HG02943 (cell line): Measurements from ENCODE around the gene LRPAP1.

Source experiments
- ATAC-seq: cut with Tn5 transposase; IDR thresholded peaks from one replicate; pipeline ENCODE4 v1.9.1; 2021; ENCODE audit warnings: mild to moderate bottlenecking, low read depth, moderate library complexity; ENCODE audit not compliant: unreplicated experiment

The LRPAP1 gene

DNA sequence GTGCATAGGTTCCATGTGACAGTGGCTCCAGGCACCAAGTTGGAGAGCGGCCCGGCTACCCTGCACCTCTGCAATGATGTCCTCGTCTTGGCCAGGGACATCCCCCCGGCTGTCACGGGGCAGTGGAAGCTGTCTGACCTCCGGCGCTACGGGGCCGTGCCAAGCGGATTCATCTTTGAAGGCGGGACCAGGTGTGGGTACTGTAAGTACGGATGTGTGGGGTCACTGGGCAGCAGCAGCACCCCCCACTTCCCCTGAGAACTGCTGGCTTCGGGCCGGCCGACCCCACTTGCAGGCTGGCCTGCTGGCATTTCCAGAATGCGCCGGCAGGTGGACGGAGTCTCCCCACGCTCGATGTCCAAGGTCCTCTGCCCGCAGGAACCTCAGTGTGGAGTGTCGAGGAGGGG, 55.9 kb downstream of the LRPAP1 start:
- no peak for ATAC-seq

DNA sequence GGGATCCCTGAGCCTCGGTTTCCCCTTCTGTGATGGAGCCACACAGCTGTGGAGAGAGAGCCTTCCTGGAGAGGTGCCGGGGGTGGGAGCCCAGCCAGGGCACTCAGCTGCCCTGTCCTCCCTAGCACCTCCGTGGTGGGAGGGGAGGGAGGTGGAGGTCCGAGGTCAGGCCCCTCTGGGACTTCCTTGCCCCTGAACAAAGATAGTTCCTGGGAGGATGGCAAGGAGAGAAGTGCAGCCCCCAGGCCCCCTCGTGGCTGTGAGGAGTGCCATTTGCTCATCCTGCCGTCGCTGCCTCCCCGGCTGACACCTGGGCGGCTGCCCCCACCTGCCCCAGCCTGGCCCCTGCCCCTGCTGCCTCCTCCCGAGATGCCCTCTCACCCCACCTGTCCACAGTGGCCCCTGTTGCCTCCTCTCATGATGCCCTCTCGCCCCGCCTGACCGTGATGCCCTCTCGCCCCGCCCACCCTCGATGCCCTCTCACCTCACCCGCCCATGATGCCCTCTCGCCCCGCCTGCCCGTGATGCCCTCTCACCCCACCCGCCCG, 56.4 kb downstream of the LRPAP1 start:
- no peak for ATAC-seq

DNA sequence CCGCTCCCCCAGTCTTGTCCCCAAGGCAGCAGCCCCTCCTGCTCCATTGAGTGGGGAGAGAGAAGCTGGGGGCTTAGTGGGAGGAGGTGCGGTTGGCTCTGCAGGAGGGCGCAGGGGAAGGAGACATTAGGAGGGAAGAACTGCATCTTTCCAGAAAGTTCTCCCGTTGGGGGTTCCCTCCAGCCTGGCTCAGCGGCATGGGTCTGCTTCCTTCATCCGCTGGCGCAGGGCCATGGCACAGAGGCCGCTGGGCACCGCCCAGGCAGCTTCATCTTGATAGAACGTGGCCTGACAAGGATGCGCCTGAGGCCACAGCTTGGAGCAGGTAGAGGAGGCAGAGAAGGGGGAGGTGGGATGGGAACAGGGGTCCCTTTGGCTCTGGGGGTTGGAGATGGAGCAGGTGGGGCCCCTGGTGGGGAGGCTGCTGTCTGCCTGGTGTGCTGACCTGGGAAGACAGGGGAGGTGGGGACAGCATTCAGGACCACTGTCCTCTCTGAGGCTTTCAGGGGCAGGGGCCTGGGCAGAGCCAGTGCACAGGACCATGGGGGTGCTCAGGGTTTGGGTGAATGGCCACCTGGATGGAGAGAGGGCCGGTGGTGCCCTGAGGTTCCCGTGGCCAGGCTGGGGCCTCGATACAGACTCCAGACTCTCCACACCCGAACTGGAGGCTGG, 57.0 kb downstream of the LRPAP1 start:
- no peak for ATAC-seq

DNA sequence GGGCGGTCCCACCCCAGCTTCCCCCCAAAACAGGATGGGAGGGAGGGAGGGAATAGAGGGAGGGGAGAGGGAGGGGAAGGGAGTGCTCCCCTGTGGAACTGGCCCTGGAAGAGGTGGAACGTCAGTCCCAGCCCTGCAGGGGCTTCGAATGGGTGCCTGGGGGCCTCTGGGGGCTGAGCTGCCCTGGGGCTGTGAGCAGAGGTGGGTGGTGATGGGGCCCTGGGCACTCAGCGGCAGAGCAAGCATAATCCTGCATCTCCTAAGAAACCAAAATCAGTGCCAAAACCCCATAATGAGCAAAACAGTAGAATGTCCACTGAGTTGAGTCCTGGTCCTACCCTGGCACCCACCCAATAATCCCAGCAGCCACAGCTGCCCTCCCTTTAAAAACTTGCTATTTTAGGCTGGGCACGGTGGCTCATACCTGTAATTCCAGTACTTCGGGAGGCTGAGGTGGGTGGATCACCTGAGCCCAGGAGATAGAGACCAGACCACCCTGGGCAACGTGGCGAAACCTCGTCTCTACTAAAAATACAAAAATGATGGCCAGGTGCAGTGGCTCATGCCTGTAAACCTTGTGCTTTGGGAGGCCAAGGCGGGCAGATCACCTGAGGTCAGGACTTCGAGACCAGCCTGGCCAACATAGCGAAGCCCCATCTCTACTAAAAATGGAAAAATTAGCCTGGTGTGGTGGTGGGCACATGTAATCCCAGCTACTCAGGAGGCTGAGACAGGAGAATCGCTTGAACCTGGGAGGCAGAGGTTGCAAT, 58.0 kb downstream of the LRPAP1 start:
- ATAC-seq = no peak

DNA sequence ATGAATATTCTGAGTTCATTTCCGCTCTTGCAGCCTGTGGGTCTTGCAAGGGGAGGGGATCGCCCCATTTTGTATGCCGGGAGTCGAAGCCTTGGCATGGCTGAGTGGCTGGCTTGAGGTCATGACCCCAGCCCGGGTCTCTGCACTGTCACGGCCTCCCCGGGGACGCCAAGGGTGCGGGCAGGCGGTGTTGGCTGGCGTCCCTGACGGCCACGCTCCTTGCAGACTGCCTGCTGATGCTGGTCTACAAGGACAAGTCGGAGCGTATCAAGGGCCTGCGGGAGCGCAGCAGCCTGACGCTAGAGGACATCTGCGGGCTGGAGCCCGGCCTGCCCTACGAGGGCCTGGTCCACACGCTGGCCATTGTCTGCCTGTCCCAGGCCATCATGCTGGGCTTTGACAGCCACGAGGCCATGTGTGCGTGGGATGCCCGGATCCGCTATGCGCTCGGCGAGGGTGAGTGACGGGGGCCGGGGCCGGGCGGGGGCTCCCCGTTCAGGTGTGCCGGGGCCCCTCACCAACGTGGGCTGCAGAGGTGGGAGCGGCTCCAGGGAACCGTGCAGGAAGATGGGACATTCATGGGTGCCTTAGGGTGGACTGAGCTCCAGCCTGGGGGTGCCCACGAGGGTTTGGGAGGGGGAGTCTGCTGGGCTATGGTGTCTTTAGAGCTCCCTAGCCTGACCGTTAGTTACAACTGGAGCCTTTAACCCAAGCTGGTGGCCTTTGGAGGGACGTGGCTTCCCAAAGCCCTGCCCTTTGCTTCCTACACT, 58.9 kb downstream of the LRPAP1 start:
- ATAC-seq = no peak

DNA sequence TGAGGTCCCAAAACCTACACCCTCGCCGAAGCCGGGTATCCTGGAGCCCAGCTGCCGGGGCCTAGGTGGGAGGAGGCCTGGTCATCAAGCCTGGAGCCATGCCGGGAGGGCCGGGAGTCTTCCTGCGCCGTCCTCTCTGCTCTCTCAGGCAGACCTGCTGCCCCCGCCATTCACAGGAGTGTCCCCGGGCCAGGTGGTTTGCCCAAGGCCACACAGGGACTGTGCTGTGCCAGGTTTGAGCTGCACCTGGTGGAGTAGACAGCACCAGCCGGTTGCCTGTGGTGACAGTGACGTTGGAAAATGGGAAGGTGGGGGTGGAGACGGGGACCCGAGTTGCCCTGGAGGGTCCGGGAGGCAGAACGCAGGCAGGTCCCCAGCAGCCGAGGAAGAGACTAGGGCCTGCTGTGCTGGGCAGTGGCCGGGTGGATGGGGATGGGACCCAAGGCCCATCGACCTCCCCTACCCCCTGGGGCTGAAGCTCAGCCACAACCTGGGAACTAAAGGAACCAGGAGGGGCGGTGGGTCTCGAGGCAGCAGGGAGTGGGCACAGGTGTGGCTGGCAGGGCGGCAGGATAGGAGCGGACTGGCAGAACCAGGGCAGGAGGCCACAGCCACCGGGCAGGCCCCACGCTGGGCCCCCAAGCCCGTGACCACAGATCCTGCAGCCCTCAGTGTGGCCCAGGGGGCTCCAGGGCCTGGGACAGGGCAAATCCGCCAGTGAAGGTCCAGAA, 59.6 kb downstream of the LRPAP1 start:
- ATAC-seq = no peak

DNA sequence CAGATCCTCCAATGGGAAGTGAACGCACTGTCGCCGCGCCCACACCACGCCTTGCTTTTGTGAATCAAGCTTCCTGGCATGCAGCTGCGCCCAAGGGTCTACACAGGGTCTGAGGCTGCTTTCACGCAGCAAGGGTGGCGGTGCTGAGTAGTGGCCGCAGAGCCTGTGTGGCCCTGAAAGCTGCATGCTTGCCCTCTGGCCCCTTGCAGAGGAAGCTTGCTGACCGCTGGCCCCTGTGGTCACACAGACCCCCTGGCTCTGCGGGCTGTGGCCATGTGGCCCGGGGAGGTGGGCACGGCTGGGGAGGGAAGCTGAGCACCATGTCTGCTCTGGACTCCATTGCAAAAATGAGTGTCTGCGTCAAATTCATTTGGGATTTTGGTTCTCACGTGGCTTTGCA, 60.3 kb downstream of the LRPAP1 start:
- no peak for ATAC-seq

DNA sequence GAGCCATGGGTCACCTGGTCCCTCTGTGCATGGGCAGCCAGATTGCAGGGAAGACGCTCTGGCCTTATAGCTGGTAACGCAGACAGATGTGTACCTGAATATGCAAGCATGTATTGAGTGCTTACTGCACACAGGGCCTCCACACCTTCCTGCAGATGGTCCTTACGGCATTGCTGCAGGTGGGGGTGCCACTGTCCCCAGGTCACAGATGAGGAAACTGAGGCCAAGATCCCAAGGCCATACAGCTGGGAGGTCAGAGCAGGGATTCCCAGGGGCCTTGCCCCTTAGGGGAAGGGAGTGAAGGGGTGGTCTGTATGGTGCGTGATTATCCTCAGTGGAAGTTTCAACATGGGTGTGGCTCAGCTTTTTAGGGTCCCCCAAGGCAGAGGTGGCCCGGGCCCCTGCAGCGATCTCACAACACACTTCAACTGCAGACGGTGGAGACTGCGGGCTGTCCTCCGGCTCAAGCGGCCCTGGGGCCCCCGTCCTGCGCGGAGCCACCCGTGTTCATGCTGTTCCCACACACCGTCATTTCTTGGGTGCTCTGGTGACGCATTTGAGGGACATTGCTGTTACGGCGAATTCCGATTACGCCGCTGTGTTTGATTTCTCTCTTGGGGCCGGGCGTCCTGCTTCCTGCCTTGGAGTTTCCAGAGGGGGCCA, 61.0 kb downstream of the LRPAP1 start:
- no peak for ATAC-seq

DNA sequence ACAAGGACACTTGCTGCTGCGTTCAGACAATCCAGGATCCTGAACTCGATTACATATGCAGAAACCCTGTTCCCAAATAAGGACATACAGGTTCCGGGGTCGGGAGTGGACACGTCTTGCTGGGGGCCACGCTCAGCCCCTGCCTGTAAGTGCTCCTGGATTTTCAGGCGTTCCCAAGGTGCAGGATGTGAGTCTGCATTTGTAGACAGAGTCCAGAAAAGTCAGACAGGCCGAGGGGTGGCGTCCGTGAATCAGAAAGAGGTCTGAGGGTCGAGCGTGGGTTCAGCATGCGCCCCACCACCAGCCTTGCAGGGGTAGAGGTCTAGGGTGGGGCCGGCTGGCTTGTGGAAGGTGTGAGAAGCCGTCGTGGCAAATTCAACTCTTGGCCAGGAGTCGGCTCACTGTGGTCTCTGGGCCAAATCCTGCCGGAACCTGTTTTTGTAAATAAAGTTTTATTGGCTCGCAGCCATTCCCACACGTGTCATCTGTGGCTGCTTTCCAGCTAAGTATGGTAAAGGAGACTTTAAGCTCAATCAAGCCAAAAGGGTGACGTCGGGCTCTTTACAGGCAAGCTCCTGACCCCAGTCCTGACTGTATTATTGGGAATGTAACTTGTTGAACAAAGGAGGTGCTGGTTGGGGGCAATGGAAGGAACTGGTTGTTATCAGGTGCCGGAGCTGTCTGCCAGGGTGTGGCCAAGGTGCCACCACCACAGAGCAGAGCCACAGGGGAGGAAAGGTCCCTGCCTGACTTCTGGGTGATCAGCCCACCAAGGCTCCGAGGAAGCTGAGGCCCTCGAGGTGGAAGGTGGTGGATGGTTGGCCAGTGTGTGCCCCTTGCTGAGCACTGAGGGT, 61.8 kb downstream of the LRPAP1 start:
- no peak for ATAC-seq

DNA sequence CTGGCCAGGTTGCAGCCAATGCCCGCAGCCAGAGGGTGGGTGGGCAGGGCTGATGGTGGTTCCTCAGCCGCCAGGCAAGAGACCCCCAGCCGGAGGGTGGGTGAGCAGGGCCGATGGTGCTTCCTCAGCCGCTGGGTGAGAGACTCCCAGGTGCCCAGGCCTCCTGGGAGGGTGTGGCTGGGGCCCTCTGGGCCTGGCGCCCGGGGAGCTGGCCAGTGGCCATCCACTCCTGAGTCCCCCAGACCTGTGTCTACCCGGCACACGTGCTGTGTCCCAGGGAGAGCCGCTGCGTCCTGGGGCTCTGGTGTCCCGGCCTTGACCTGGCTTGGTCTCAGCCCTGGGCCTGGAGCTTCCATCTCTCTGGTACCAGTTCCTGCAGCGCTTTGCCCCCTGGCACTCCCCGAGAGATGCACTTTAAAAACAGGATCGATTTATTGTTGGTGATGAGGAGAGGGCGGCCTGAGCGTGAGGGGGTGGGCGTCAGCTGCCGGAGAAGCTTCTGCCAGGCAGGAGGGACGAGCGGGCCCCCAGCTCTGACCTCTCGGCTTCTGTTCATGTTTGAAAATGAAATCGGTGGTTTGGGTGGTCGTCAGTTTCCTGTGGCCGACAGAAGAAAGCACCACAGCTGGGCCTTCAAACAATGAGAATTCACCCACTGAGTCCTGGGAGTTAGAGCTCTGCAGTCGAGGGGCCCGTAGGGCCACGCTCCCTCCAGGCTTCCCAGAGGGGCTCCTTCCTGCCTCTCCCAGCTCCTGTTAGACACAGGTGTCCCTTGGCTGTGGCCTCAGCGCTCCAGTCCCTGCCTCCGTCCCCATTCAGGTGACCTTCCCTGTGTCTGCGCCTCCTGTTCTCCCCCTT, 62.6 kb downstream of the LRPAP1 start:
- no peak for ATAC-seq

DNA sequence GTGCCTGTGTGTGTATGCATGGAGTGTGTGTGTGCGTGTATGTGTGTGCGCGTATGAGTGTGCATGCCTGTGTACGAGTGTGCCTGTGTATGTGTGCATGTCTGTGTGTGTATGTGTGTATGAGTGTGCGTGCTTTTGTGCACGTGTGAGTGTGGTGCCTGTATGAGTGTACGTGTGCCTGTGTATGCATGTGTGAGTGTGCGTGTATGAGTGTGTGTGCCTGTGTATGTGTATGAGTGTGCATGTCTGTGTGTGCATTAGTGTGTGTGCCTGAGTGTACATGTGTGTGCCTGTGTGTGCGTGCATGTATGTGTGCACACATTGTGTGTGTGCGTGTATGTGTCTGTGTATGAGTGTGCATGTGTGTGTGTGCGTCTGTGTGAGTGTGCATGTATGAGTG, 63.4 kb downstream of the LRPAP1 start:
- no peak for ATAC-seq

DNA sequence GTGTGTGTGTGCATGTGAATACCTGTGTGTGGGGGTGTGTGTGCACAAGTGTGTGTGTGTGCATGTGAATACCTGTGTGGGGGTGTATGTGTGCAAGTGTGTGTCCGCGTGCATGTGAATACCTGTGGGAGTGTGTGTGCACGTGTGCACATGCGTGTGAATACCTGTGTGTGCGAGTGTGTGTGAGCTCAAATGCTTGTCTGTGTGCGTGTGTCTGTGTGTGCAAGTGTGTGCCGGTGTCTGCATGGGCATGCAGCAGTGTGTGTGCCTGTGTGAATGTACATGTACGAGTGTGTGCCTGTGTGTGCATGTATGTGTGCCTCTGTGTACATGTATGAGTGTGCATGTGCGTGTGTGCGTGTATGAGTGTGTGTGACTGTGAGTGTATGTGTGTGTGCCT, 64.1 kb downstream of the LRPAP1 start:
- no peak for ATAC-seq

DNA sequence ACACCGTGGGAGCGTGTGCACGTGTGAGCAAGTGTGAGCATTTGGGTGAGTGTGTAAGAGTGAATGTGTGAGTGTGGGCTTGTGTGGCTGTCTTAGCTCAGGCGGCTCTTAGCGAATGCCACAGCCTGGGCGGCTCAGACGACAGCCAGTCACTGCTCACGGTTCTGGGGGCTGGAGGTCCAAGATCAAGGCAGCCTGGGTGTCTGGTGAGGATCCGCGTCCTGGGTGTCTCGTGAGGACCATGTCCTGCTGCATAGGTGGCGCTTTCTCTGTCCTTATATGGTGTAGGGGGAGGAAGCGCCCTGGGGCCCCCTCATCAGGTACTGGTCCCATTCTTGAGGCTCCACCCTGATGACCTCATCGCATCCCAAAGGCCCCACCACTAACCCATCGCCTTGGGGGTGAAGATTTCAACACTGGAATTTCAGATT, 64.6 kb downstream of the LRPAP1 start:
- no peak for ATAC-seq

DNA sequence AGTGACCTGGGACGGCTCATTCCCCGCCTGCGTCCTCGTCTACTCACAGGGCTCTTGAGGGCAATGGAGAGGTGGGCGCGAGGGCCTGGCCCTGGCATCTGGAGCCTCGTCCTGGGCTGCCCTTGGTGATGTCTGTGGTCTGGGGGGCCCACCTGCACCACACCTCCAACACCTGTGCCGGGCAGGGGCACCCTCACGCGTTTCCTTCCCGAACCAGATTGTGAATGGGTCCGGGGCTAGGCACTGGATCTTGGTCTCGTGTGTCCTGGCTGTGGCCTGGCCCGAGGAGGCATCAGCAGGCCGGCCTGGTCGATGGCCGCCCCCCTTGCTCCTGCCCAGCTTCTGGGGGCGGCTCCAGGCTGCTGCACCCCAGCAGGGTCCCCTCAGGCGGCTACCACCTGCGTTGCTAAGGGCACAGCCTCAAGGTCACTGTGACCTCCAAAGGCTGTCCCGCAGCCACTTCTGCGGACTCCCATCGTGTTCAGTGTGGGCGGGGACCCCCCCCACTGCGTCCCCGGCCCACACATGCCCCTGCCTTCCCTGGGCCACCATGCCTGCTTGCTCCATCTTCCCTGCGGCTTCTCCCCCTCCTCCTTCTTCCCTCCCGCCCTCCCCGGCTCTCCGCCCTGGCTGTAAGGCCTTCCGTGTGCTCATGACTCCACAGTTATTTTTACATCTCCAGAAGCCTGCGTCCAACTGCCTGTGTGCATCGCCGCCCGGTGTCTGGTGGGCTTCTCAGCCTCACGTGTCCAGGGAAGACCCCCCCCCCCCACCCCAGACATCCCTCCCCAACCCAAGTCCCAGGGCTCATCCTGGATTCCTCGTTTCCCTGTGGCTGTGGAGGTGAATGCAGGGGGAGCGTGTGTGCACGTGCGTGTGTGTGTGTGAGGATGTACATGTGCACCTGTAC, 65.3 kb downstream of the LRPAP1 start:
- no peak for ATAC-seq

DNA sequence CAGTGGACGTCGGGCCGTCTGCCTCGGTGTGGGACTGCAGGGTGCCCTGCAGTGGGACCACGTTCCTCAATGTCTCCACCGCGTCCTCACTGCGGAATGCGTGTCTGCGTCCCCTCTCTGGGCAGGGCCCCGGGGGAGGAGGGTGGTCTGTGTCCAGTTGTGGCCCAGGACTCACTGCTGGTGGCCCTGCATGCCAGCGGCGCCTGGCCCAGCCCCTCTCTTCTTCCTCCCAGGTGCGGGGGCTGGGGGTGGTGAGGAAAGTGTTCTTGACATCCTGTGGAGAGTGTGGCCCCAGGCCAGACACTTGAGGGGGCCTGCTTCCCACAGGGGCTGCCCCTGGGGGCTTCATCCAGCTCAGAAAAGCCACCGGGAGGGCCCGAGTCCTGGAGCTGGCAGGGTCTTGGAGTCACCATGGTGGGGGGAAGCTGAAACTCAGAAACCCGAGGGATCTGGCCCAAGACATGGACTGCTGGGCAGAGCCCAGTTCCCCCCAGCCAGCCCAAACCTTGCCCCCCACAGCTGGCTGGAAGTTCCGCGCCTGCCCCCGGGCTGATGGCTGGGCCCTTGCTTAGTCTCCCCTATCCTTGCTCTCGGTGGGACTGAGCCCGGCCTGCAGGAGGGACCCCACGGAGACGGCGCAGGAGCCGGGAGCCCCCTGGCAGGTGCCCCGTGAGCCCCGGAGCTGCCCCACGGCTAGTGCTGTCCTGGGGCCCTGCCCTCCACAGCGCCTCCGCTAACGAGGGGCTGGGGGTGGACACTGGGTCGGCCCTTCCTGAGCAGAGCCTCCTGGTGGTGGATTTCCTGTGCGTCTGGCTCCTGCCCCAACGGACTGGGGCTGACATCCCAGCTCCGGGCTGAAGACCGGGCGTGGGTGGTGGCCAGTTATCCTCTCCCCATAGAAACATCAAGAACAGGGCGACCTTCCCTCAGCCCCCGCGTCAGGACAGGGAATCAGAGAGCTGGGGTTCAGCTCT, 66.2 kb downstream of the LRPAP1 start:
- ATAC-seq = no peak
